ENCODE measurements around the gene KLHL33.
"Not testable (repeated sequence)": the region's sequence is repeated elsewhere in the genome, so short reads cannot be mapped to it uniquely, and the experiment has no call there.

The KLHL33 gene

GRCh38 chr14:20452831-20453230 lies 16.9 kb upstream of the KLHL33 start:
- not testable (repeated sequence) for DNase-seq

GRCh38 chr14:20446889-20447288 lies 10.9 kb upstream of the KLHL33 start:
- no peak for DNase-seq

GRCh38 chr14:20443650-20444049 lies 7.7 kb upstream of the KLHL33 start:
- not testable (repeated sequence) for DNase-seq

- no peak for DNase-seq
These were observed 5.5 kb upstream of the KLHL33 start for GRCh38 chr14:20441461-20441860.

- DNase-seq, result no peak
These were observed 4.9 kb upstream of the KLHL33 start for GRCh38 chr14:20440882-20441281.

- no peak for DNase-seq
These were observed 4.5 kb upstream of the KLHL33 start for GRCh38 chr14:20440465-20440864.

- no peak for DNase-seq
These were observed 2.7 kb upstream of the KLHL33 start for GRCh38 chr14:20438664-20439063.

GRCh38 chr14:20436363-20436755 lies 393 bp upstream of the KLHL33 start:
- DNase-seq, result no peak

GRCh38 chr14:20434701-20435581 lies 1.0 kb downstream of the KLHL33 start:
- DNase-seq, result no peak

GRCh38 chr14:20429801-20430669 lies 5.9 kb downstream of the KLHL33 start:
- DNase-seq, result no peak

GRCh38 chr14:20428802-20429201 lies 7.2 kb downstream of the KLHL33 start:
- DNase-seq, result no peak

GRCh38 chr14:20428010-20428365 lies 8.0 kb downstream of the KLHL33 start:
- no peak for DNase-seq

GRCh38 chr14:20427231-20428009 lies 8.5 kb downstream of the KLHL33 start:
- no peak for DNase-seq

GRCh38 chr14:20424851-20425250 lies 11.1 kb downstream of the KLHL33 start:
- no peak for DNase-seq

GRCh38 chr14:20422886-20423285 lies 13.1 kb downstream of the KLHL33 start:
- DNase-seq, result no peak

- DNase-seq, result no peak
These were observed 14.7 kb downstream of the KLHL33 start for GRCh38 chr14:20421267-20421666.

- no peak for DNase-seq
These were observed 16.5 kb downstream of the KLHL33 start for GRCh38 chr14:20419419-20419818.

- DNase-seq, result no peak
These were observed 17.5 kb downstream of the KLHL33 start for GRCh38 chr14:20418501-20418909.

GRCh38 chr14:20417250-20418186 lies 18.4 kb downstream of the KLHL33 start:
- peak; percentile 24 for DNase-seq

- no peak for DNase-seq
These were observed 19.7 kb downstream of the KLHL33 start for GRCh38 chr14:20416223-20416622.

GRCh38 chr14:20415782-20416206 lies 20.2 kb downstream of the KLHL33 start:
- peak; percentile 29 for DNase-seq

GRCh38 chr14:20413744-20414082 lies 22.3 kb downstream of the KLHL33 start:
- no peak for DNase-seq

Data from NCI-H345 (cell line).